GM18907 (cell line): Measurements from ENCODE around the gene EIF4EBP2.

Experiments used
- ATAC-seq: cut with Tn5 transposase; IDR thresholded peaks from one replicate; pipeline ENCODE4 v1.9.1; 2021; ENCODE audit warnings: mild to moderate bottlenecking, moderate library complexity; ENCODE audit not compliant: unreplicated experiment

EIF4EBP2 gene

GRCh38 chr10:70404036-70404786 is at the start of gene EIF4EBP2:
EIF4EBP2 (plus strand) TSS chr10:70404145; CDS start chr10:70404402, 257 bp downstream.
- peak; percentile 89 for ATAC-seq

- no peak for ATAC-seq
These were observed 49.4 kb upstream of the EIF4EBP2 start for GRCh38 chr10:70354556-70354955.

GRCh38 chr10:70355051-70356021 is 48.6 kb upstream of the EIF4EBP2 start:
- ATAC-seq: peak; percentile 64

GRCh38 chr10:70357565-70357964 is 46.4 kb upstream of the EIF4EBP2 start:
- ATAC-seq: no peak

GRCh38 chr10:70358446-70358845 is 45.5 kb upstream of the EIF4EBP2 start:
- ATAC-seq: no peak

GRCh38 chr10:70359017-70359550 is 44.9 kb upstream of the EIF4EBP2 start:
- no peak for ATAC-seq

GRCh38 chr10:70360215-70360614 is 43.7 kb upstream of the EIF4EBP2 start:
- ATAC-seq: no peak

- ATAC-seq: no peak
These were observed 41.6 kb upstream of the EIF4EBP2 start for GRCh38 chr10:70362328-70362727.

- ATAC-seq: no peak
These were observed 40.7 kb upstream of the EIF4EBP2 start for GRCh38 chr10:70363292-70363691.

GRCh38 chr10:70363971-70364771 is 39.8 kb upstream of the EIF4EBP2 start:
- ATAC-seq: peak; percentile 81

GRCh38 chr10:70364772-70365091 is 39.2 kb upstream of the EIF4EBP2 start:
- peak; percentile 22 for ATAC-seq

- ATAC-seq: no peak
These were observed 36.6 kb upstream of the EIF4EBP2 start for GRCh38 chr10:70367195-70367796.

- ATAC-seq: no peak
These were observed 35.0 kb upstream of the EIF4EBP2 start for GRCh38 chr10:70368774-70369482.

GRCh38 chr10:70369498-70370018 is 34.4 kb upstream of the EIF4EBP2 start:
- ATAC-seq: no peak

GRCh38 chr10:70370766-70371165 is 33.2 kb upstream of the EIF4EBP2 start:
- no peak for ATAC-seq

- ATAC-seq: no peak
These were observed 32.1 kb upstream of the EIF4EBP2 start for GRCh38 chr10:70371846-70372245.

- ATAC-seq: no peak
These were observed 28.9 kb upstream of the EIF4EBP2 start for GRCh38 chr10:70374775-70375614.
